ENCODE data around the gene NUTM1. TPM values are rescaled to one million over a fixed set of nuclear protein-coding genes. Genes with fewer than 3 reads are reported as not detected.

NUTM1 gene
- total RNA-seq, 1 donor from 2014 or later, result not detected

Other genes with a start within 250 kb of the NUTM1 start
- 51.0 TPM for gene EMC7, start 241.5 kb upstream of the NUTM1 start, total RNA-seq
- gene PGBD4, start 241.2 kb upstream of the NUTM1 start, total RNA-seq, result 3.5 TPM
- gene KATNBL1, start 133.2 kb upstream of the NUTM1 start, total RNA-seq, result 34.3 TPM
- 71.9 TPM for gene EMC4, start 118.3 kb upstream of the NUTM1 start, total RNA-seq
- 65.8 TPM for gene SLC12A6, start 5.5 kb upstream of the NUTM1 start, total RNA-seq
- gene NOP10, start 179 bp upstream of the NUTM1 start, total RNA-seq, result 212 TPM
- gene LPCAT4, start 23.9 kb downstream of the NUTM1 start, total RNA-seq, result 113 TPM
- gene GOLGA8A, start 94.5 kb downstream of the NUTM1 start, total RNA-seq, result 35.0 TPM
- 31.3 TPM for gene GOLGA8B, start 240.3 kb downstream of the NUTM1 start, total RNA-seq

All from ascending aorta (tissue), 1 donor.